HepG2 (cell line): Measurements from ENCODE around the gene GRM1. TPM values are rescaled to one million over a fixed set of nuclear protein-coding genes. Genes with fewer than 3 reads are reported as not detected.

ENCODE experiments used
- ATAC-seq: fragments of 200-7000 bp; cut with Tn5 transposase; 3 replicates; pipeline ENCODE4 v1.9.1; 2020; ENCODE audit warnings: mild to moderate bottlenecking, moderate library complexity
- BruUV-seq: library from RNA; stranded (reverse); fragments of 400-500 nt; replicated peaks from 2 replicates; lab custom pipeline; 2021; lab: Mats Ljungman, UMichigan
- CTCF ChIA-PET: fragments of 300-600 bp; formaldehyde crosslinking; extraction: SDS; loops from one replicate; lab custom pipeline; 2021; ENCODE audit warnings: low total read pairs, inconsistent platforms, low intra/inter-chr PET ratio; lab: Yijun Ruan, JAX
- POLR2A ChIA-PET: fragments of 350-600 bp; sonication (Branson Sonifier 250); formaldehyde crosslinking; loops from one replicate; lab custom pipeline; 2020; ENCODE audit warnings: antibody characterized with exemption, inconsistent platforms; lab: Yijun Ruan, JAX
- DNase-seq: peaks from one replicate; pipeline ENCODE4 v3.0.0-alpha.2; 2015; ENCODE audit warnings: low spot score
- FAIRE-seq: peaks from 3 replicates; lab custom pipeline; 2011; peaks lifted over from hg19 to GRCh38; lab: Jason Lieb, UNC
- H2AFZ ChIP-seq: one replicate; pipeline ENCODE4 v1.6.1; 2011; ENCODE audit warnings: low read length, inconsistent platforms
- H3K27ac ChIP-seq: fragments of 300-600 bp; 3 replicates; pipeline ENCODE4 v1.8.0; 2011; ENCODE audit warnings: mixed run types, mild to moderate bottlenecking, mixed read lengths, low read length, inconsistent platforms; ENCODE audit not compliant: insufficient read depth; ENCODE audit errors: extremely low read length
- H3K27me3 ChIP-seq, 2 experiments: fragments of 200-600 bp in 1 of 2; 2 replicates in 1 of 2; 3 replicates in 1 of 2; pipeline versions ENCODE4 v1.6.0 to v1.8.0; 2011; ENCODE audit warnings: low read length in 2 of 2, mild to moderate bottlenecking in 2 of 2, moderate library complexity in 2 of 2, inconsistent platforms in 1 of 2; ENCODE audit not compliant: insufficient read depth in 2 of 2, control insufficient read depth in 1 of 2
- H3K36me3 ChIP-seq, 2 experiments: fragments of 200-600 bp in 1 of 2; replicated peaks in 1 of 2; 2 replicates in 1 of 2; 3 replicates in 1 of 2; pipeline versions ENCODE4 v1.5.1 to v1.8.0; 2011; ENCODE audit warnings: low read length in 2 of 2, inconsistent platforms in 1 of 2; ENCODE audit not compliant: insufficient read depth in 2 of 2, control insufficient read depth in 1 of 2
- H3K4me1 ChIP-seq: 2 replicates; pipeline ENCODE4 v1.5.1; 2012; ENCODE audit warnings: low read length, inconsistent platforms; ENCODE audit not compliant: insufficient read depth
- H3K4me2 ChIP-seq: 2 replicates; pipeline ENCODE4 v1.6.0; 2011; ENCODE audit warnings: low read depth, low read length, inconsistent platforms
- H3K4me3 ChIP-seq, 3 experiments: fragments of 200-600 bp in 1 of 3; sonication (generic), shearing (Covaris generic) in 1 of 3; replicated peaks in 1 of 3; 2 replicates each; pipeline ENCODE4 v1.5.1; 2011 to 2016; ENCODE audit warnings: low read length in 3 of 3, inconsistent platforms in 2 of 3, low read depth in 2 of 3, mild to moderate bottlenecking in 2 of 3, control low read depth in 1 of 3, mixed read lengths in 1 of 3; ENCODE audit not compliant: insufficient read depth in 1 of 3
- H3K79me2 ChIP-seq: one replicate; pipeline ENCODE4 v1.6.1; 2011; ENCODE audit warnings: low read length, inconsistent platforms; ENCODE audit not compliant: insufficient read depth
- H3K9ac ChIP-seq: 2 replicates; pipeline ENCODE4 v1.6.0; 2011; ENCODE audit warnings: mild to moderate bottlenecking, low read depth, low read length, inconsistent platforms; ENCODE audit not compliant: insufficient read depth
- H3K9me3 ChIP-seq: 2 replicates; pipeline ENCODE4 v1.5.1; 2012; ENCODE audit warnings: mild to moderate bottlenecking, low read length
- H4K20me1 ChIP-seq: 2 replicates; pipeline ENCODE4 v1.6.0; 2011; ENCODE audit warnings: inconsistent platforms, mild to moderate bottlenecking, low read length, moderate library complexity; ENCODE audit not compliant: insufficient read depth
- ETV5 ChIP-seq: IDR thresholded peaks from 2 replicates; pipeline ENCODE4 v1.6.1; 2018; ENCODE audit warnings: missing biosample characterization, missing genetic modification reagents, inconsistent platforms, borderline replicate concordance
- GATA4 ChIP-seq: sonication (generic); IDR thresholded peaks from 2 replicates; pipeline ENCODE4 v1.6.1; 2016; ENCODE audit warnings: antibody characterized with exemption, low read depth, borderline replicate concordance
- HCFC1 ChIP-seq: fragments of 150-350 bp; IDR thresholded peaks from 2 replicates; pipeline ENCODE4 v1.6.1; 2014; ENCODE audit warnings: low read depth, low read length
- KLF9 ChIP-seq: IDR thresholded peaks from 2 replicates; pipeline ENCODE4 v1.6.1; 2016; ENCODE audit warnings: low read depth
- MAZ ChIP-seq, 2 experiments: sonication (generic) in 1 of 2; formaldehyde crosslinking in 1 of 2; IDR thresholded peaks; 2 replicates each; pipeline versions ENCODE4 v1.5.0 to v1.6.1; 2012 to 2020; ENCODE audit warnings: low read depth in 2 of 2, mild to moderate bottlenecking in 2 of 2, borderline replicate concordance in 1 of 2, improper control_type of control experiment in 1 of 2, low read length in 1 of 2, missing genetic modification reagents in 1 of 2, moderate library complexity in 1 of 2
- RERE ChIP-seq: IDR thresholded peaks from 2 replicates; pipeline ENCODE4 v1.6.1; 2016; ENCODE audit warnings: low read depth, missing genetic modification reagents, missing compliant biosample characterization
- SRSF9 ChIP-seq: fragments of 200-400 bp; formaldehyde crosslinking; IDR thresholded peaks from 2 replicates; pipeline ENCODE4 v1.6.1; 2018; ENCODE audit warnings: borderline replicate concordance, mild to moderate bottlenecking, low read depth, low read length; ENCODE audit not compliant: insufficient read depth, poor library complexity, severe bottlenecking
- ZNF207 ChIP-seq: fragments of 450-650 bp; IDR thresholded peaks from 2 replicates; pipeline ENCODE4 v1.6.1; 2016; ENCODE audit warnings: antibody characterized with exemption, borderline replicate concordance
- ZNF232 ChIP-seq: sonication (generic); formaldehyde crosslinking; IDR thresholded peaks from 2 replicates; pipeline ENCODE4 v1.4.0; 2020; ENCODE audit warnings: missing genetic modification reagents, borderline replicate concordance
- ZNF331 ChIP-seq: sonication (generic); formaldehyde crosslinking; IDR thresholded peaks from 2 replicates; pipeline ENCODE4 v1.4.0; 2020; ENCODE audit warnings: missing genetic modification reagents
- ZNF563 ChIP-seq: sonication (generic); formaldehyde crosslinking; IDR thresholded peaks from 2 replicates; pipeline ENCODE4 v1.8.0; 2022; ENCODE audit warnings: mild to moderate bottlenecking, moderate library complexity, missing genetic modification reagents
- ZNF607 ChIP-seq: sonication (generic); formaldehyde crosslinking; IDR thresholded peaks from 2 replicates; pipeline ENCODE4 v1.5.1; 2020; ENCODE audit warnings: missing genetic modification reagents, mild to moderate bottlenecking, borderline replicate concordance
- ZNF878 ChIP-seq: sonication (generic); formaldehyde crosslinking; IDR thresholded peaks from 2 replicates; pipeline ENCODE4 v1.8.1; 2023; ENCODE audit warnings: mild to moderate bottlenecking, missing genetic modification reagents, moderate library complexity
- WGBS: methylation state at CpG from one replicate; pipeline ENCODE4 v1.1.6; 2017; ENCODE audit warnings: low lambda C conversion rate; 5-methylcytosine and 5-hydroxymethylcytosine counted together
- in situ Hi-C: cut with HindIII; loops from 2 replicates; pipeline ENCODE4 v1.10.0; 2017; ENCODE audit warnings: low pct_unique_long_range_greater_than_20kb; ENCODE audit not compliant: extremely low pct_ligation_motif_present
- intact Hi-C: fragments of 100-400 bp; cut with micrococcal nuclease; formaldehyde crosslinking; loops from one replicate; pipeline ENCODE4 v1.10.0; 2022; ENCODE audit not compliant: unreplicated experiment
- polyA plus RNA-seq, 8 experiments: library from polyadenylated mRNA; depleted of rRNA in 3 of 8; stranded (reverse) in 7 of 8; unstranded in 1 of 8; fragments of >200 nt; fragmentation: Illumina TruSeq in 4 of 8; extraction: Trizol in 4 of 8; gene quantifications; 2 replicates each; pipeline versions ENCODE4 v1.2.1 to v1.2.3, GENCODE V29; 2011 to 2016; ENCODE audit warnings: low read depth in 4 of 8, missing spikeins in 1 of 8, mixed read lengths in 1 of 8; ENCODE audit not compliant: insufficient read depth in 1 of 8
- total RNA-seq, 5 experiments: library from RNA; depleted of rRNA; stranded (reverse); fragments of >200 nt; fragmentation: Illumina TruSeq; extraction: Trizol; gene quantifications; 2 replicates each; pipeline ENCODE4 v1.2.3, GENCODE V29; 2016; ENCODE audit warnings: low read depth in 1 of 5
- TF ChIP-seq, protein P1 (sequence below): sonication (generic); formaldehyde crosslinking; IDR thresholded peaks from 2 replicates; pipeline ENCODE4 v1.5.0; 2020; ENCODE audit warnings: mild to moderate bottlenecking, missing genetic modification reagents
- TF ChIP-seq, protein P2 (sequence below): sonication (generic); formaldehyde crosslinking; IDR thresholded peaks from 2 replicates; pipeline ENCODE4 v1.8.1; 2023; ENCODE audit warnings: missing genetic modification reagents, mild to moderate bottlenecking, borderline replicate concordance

Gene GRM1
- total and polyA plus RNA-seq, 2 of the 13 experiments (the other 11 are each of a cell fraction or from before 2014, with no cell fraction given): 0.09 TPM; not detected in 1

- H3K4me1 ChIP-seq: no peaks in the 10 kb centered on the region
- H4K20me1 ChIP-seq: no peaks in the 10 kb centered on the region
- H3K27me3 ChIP-seq: no peaks in the 10 kb centered on the region
- H3K4me2 ChIP-seq: no peak overlapping the region
- TF ChIP-seq ZNF331 (CRISPR knock-in tag) (no peak), ZNF207 (no peak), SRSF9 (no peak), ETV5 (CRISPR knock-in tag) (no peak), RERE (no peak), HCFC1 (no peak), ZNF607 (no peak), ZNF563 (CRISPR knock-in tag) (no peak), KLF9 (no peak), ZNF232 (CRISPR knock-in tag) (no peak), GATA4 (no peak), ZNF878 (no peak), MAZ (IDR thresholded peaks at IDR 0.05; ENCODE audit: borderline replicate concordance, low read depth, low read length) (no peak), MAZ (CRISPR knock-in tag; IDR thresholded peaks at IDR 0.05; ENCODE audit: low read depth) (no peak)
- TF ChIP-seq, protein P1, sequence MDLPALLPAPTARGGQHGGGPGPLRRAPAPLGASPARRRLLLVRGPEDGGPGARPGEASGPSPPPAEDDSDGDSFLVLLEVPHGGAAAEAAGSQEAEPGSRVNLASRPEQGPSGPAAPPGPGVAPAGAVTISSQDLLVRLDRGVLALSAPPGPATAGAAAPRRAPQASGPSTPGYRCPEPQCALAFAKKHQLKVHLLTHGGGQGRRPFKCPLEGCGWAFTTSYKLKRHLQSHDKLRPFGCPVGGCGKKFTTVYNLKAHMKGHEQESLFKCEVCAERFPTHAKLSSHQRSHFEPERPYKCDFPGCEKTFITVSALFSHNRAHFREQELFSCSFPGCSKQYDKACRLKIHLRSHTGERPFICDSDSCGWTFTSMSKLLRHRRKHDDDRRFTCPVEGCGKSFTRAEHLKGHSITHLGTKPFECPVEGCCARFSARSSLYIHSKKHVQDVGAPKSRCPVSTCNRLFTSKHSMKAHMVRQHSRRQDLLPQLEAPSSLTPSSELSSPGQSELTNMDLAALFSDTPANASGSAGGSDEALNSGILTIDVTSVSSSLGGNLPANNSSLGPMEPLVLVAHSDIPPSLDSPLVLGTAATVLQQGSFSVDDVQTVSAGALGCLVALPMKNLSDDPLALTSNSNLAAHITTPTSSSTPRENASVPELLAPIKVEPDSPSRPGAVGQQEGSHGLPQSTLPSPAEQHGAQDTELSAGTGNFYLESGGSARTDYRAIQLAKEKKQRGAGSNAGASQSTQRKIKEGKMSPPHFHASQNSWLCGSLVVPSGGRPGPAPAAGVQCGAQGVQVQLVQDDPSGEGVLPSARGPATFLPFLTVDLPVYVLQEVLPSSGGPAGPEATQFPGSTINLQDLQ (CRISPR knock-in tag): no peak
- TF ChIP-seq, protein P2, sequence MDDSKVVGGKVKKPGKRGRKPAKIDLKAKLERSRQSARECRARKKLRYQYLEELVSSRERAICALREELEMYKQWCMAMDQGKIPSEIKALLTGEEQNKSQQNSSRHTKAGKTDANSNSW (CRISPR knock-in tag): no peak
- POLR2A ChIA-PET: no interaction called here
- no peak overlapping the region for H3K4me3 ChIP-seq
- in situ Hi-C loops: no loop called here
- H3K36me3 ChIP-seq: no peaks in the 10 kb centered on the region
- ATAC-seq (no peak), FAIRE-seq (no peak), DNase-seq (no peak)
- WGBS: 0% methylated on average over 1 of the region's 1 CpG
- no peak overlapping the region for H3K27ac ChIP-seq
- no peak overlapping the region for H3K9ac ChIP-seq
- BruUV-seq: no TSS peak
- H2AFZ ChIP-seq: no peak overlapping the region
- no peaks in the 10 kb centered on the region for H3K79me2 ChIP-seq
- intact Hi-C loops: no loop called here
- CTCF ChIA-PET: no interaction called here
- peaks cover 4% of the 10 kb centered on the region; the same call in 1 of the 2 replicates for H3K9me3 ChIP-seq
Observed at GRCh38 chr6:146110990-146111389, 82.1 kb downstream of the GRM1 start.
